GM23338 (cell line): ENCODE results near the gene L3MBTL4. TPM values are rescaled to one million over a fixed set of nuclear protein-coding genes. Genes with fewer than 3 reads are reported as not detected.
"Not testable (repeated sequence)": the region's sequence is repeated elsewhere in the genome, so short reads cannot be mapped to it uniquely, and the experiment has no call there.

Experiments
- ATAC-seq: fragments of 200-7000 bp; cut with Tn5 transposase; 3 replicates; pipeline ENCODE4 v1.9.1; 2020
- DNase-seq: peaks from one replicate; pipeline ENCODE4 v3.0.0-alpha.2; 2015; ENCODE audit warnings: low spot score
- H2AFZ ChIP-seq: fragments of 200-600 bp; sonication (generic); 2 replicates; pipeline ENCODE4 v1.8.0; 2016; ENCODE audit warnings: antibody characterized with exemption, mild to moderate bottlenecking, moderate library complexity
- H3F3A ChIP-seq: fragments of 200-600 bp; sonication (generic); replicated peaks from 2 replicates; pipeline ENCODE4 v1.8.0; 2017; ENCODE audit warnings: antibody characterized with exemption, mixed run types, low read depth
- H3K27ac ChIP-seq: fragments of 200-600 bp; sonication (generic); 2 replicates; pipeline ENCODE4 v1.6.1; 2016; ENCODE audit warnings: low read depth
- H3K27me3 ChIP-seq: fragments of 200-600 bp; sonication (generic); 2 replicates; pipeline ENCODE4 v1.8.0; 2016; ENCODE audit warnings: mild to moderate bottlenecking, mixed run types, moderate library complexity; ENCODE audit not compliant: insufficient read depth
- H3K36me3 ChIP-seq: fragments of 200-600 bp; sonication (generic); 2 replicates; pipeline ENCODE4 v1.8.0; 2016; ENCODE audit warnings: mild to moderate bottlenecking; ENCODE audit not compliant: insufficient read depth
- H3K4me1 ChIP-seq: fragments of 200-600 bp; sonication (generic); 2 replicates; pipeline ENCODE4 v1.8.0; 2016; ENCODE audit warnings: mild to moderate bottlenecking, moderate library complexity; ENCODE audit not compliant: insufficient read depth
- H3K4me2 ChIP-seq: fragments of 200-600 bp; sonication (generic); 2 replicates; pipeline ENCODE4 v1.7.1; 2017; ENCODE audit warnings: mixed run types
- H3K4me3 ChIP-seq: fragments of 200-600 bp; sonication (generic); 2 replicates; pipeline ENCODE4 v1.6.1; 2016; ENCODE audit warnings: mixed run types
- H3K79me2 ChIP-seq: fragments of 200-600 bp; sonication (generic); replicated peaks from 2 replicates; pipeline ENCODE4 v1.8.0; 2017; ENCODE audit warnings: mild to moderate bottlenecking; ENCODE audit not compliant: insufficient read depth
- H3K9me2 ChIP-seq: fragments of 200-600 bp; sonication (generic); 2 replicates; pipeline ENCODE4 v1.8.0; 2017; ENCODE audit not compliant: insufficient read depth
- H4K20me1 ChIP-seq: fragments of 200-600 bp; sonication (generic); replicated peaks from 2 replicates; pipeline ENCODE4 v1.8.0; 2017; ENCODE audit warnings: mild to moderate bottlenecking; ENCODE audit not compliant: insufficient read depth
- H3K27ac Mint-ChIP-seq: 2 replicates; pipeline ENCODE4 v1.8.0; 2020; ENCODE audit warnings: inconsistent platforms, mild to moderate bottlenecking, moderate library complexity, mixed read lengths
- H3K27me3 Mint-ChIP-seq: 3 replicates; pipeline ENCODE4 v1.8.0; 2022; ENCODE audit warnings: low read depth, mild to moderate bottlenecking, moderate library complexity, mixed read lengths, inconsistent platforms; ENCODE audit not compliant: insufficient read depth, poor library complexity
- H3K36me3 Mint-ChIP-seq: 3 replicates; pipeline ENCODE4 v1.8.0; 2021; ENCODE audit warnings: low read depth, mild to moderate bottlenecking, inconsistent platforms, moderate library complexity, mixed read lengths
- H3K4me1 Mint-ChIP-seq: 3 replicates; pipeline ENCODE4 v1.8.0; 2020; ENCODE audit warnings: mild to moderate bottlenecking, inconsistent platforms, mixed read lengths
- H3K4me3 Mint-ChIP-seq: 3 replicates; pipeline ENCODE4 v1.8.0; 2021; ENCODE audit warnings: moderate library complexity, mild to moderate bottlenecking, inconsistent platforms, mixed read lengths
- H3K9me3 Mint-ChIP-seq: 3 replicates; pipeline ENCODE4 v1.8.0; 2020; ENCODE audit warnings: moderate library complexity, mild to moderate bottlenecking, inconsistent platforms, mixed read lengths
- CREB1 ChIP-seq: fragments of 250-450 bp; sonication (Bioruptor Pico); IDR thresholded peaks from 2 replicates; pipeline ENCODE4 v1.5.0; 2020; ENCODE audit warnings: low read depth, mild to moderate bottlenecking, moderate library complexity
- EZH2 ChIP-seq: fragments of 200-600 bp; sonication (generic); IDR thresholded peaks from one replicate; pipeline ENCODE4 v1.8.0; 2017; ENCODE audit warnings: antibody characterized with exemption, mild to moderate bottlenecking, low read depth; ENCODE audit not compliant: unreplicated experiment
- EZH2phosphoT487 ChIP-seq: fragments of 200-600 bp; sonication (generic); IDR thresholded peaks from one replicate; pipeline ENCODE4 v1.8.1; 2018; ENCODE audit warnings: antibody characterized with exemption; ENCODE audit not compliant: unreplicated experiment
- JUNB ChIP-seq: IDR thresholded peaks from one replicate; pipeline ENCODE4 v1.6.1; 2016; ENCODE audit warnings: antibody characterized with exemption; ENCODE audit not compliant: unreplicated experiment
- NANOG ChIP-seq: IDR thresholded peaks from 2 replicates; pipeline ENCODE4 v1.6.1; 2016; ENCODE audit warnings: antibody characterized with exemption, borderline replicate concordance
- POLR2AphosphoS5 ChIP-seq: IDR thresholded peaks from 2 replicates; pipeline ENCODE4 v1.6.1; 2016; ENCODE audit warnings: antibody characterized with exemption, low read depth
- STAT1 ChIP-seq: IDR thresholded peaks from one replicate; pipeline ENCODE4 v1.6.1; 2016; ENCODE audit warnings: antibody characterized with exemption; ENCODE audit not compliant: unreplicated experiment
- ZNF331 ChIP-seq: fragments of 250-450 bp; sonication (Bioruptor Pico); IDR thresholded peaks from 2 replicates; pipeline ENCODE4 v1.5.0; 2020; ENCODE audit warnings: low read depth, mild to moderate bottlenecking, moderate library complexity
- polyA plus RNA-seq: library from polyadenylated mRNA; unstranded; fragments of >200 nt; fragmentation: Nextera tagmentation; extraction: Ambion mirVana; gene quantifications from 2 replicates; pipeline ENCODE4 v1.2.1, GENCODE V29; 2016
- total RNA-seq: library from RNA; depleted of rRNA; stranded (reverse); fragments of >200 nt; shearing (Covaris generic); gene quantifications from 2 replicates; pipeline ENCODE4 v1.2.3, GENCODE V29; 2014
- TF ChIP-seq, protein P1 (sequence below): IDR thresholded peaks from one replicate; pipeline ENCODE4 v1.6.1; 2018; ENCODE audit warnings: antibody characterized with exemption; ENCODE audit not compliant: unreplicated experiment
- TF ChIP-seq, protein P2 (sequence below), 2 experiments: fragments of 200-600 bp in 1 of 2; sonication (generic) in 1 of 2; conservative IDR thresholded peaks; 2 replicates each; pipeline versions ENCODE4 v1.5.1 to v1.6.1; 2016 to 2017; ENCODE audit warnings: antibody characterized with exemption in 2 of 2, low read depth in 2 of 2, mild to moderate bottlenecking in 2 of 2, moderate library complexity in 1 of 2
- TF ChIP-seq, protein P3 (sequence below): IDR thresholded peaks from 2 replicates; pipeline ENCODE4 v1.6.1; 2016; ENCODE audit warnings: antibody characterized with exemption

The L3MBTL4 gene
- total and polyA plus RNA-seq, 2 experiments from 2014 or later, result 0.48 to 2.8 TPM

DNA sequence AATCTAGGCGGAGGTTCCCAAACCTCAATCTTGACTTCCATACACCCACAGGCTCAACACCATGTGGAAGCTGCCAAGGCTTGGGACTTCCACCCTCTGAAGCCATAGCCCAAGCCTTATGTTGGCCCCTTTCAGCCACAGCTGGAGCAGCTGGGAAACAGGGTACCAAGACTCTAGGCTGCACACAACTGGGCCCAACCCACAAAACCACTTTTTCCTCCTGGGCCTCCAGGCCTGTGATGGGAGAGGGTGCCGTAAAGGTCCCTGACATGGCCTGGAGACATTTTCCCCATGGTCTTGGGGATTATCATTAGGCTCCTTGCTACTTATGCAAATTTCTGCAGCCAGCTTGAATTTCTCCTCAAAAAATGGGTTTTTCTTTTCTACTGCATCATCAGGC is 279.7 kb downstream of the L3MBTL4 start:
- not testable (repeated sequence) for H3K27me3 ChIP-seq, H4K20me1 ChIP-seq, H3K27me3 Mint-ChIP-seq, H3K4me3 Mint-ChIP-seq, ATAC-seq, H3K36me3 ChIP-seq, H3K9me2 ChIP-seq, H3F3A ChIP-seq, H3K27ac Mint-ChIP-seq, H3K4me1 Mint-ChIP-seq, H2AFZ ChIP-seq, H3K79me2 ChIP-seq, H3K4me2 ChIP-seq, DNase-seq, H3K27ac ChIP-seq, H3K4me3 ChIP-seq, H3K4me1 ChIP-seq
- peaks cover 28% of the 10 kb centered on the region for H3K9me3 Mint-ChIP-seq
- peaks cover 22% of the 10 kb centered on the region; the same call in 2 of the 3 replicates for H3K36me3 Mint-ChIP-seq

- Mint-ChIP-seq H3K27ac (no peak overlapping the region), H3K4me3 (no peak overlapping the region), H3K36me3 (peaks cover 22% of the 10 kb centered on the region; the same call in 2 of the 3 replicates), H3K4me1 (no peaks in the 10 kb centered on the region; the same call in 2 of the 3 replicates), H3K9me3 (peaks cover 28% of the 10 kb centered on the region), H3K27me3 (peaks cover 4% of the 10 kb centered on the region)
- Histone ChIP-seq H3F3A (no peaks in the 10 kb centered on the region), H4K20me1 (no peaks in the 10 kb centered on the region), H3K4me3 (no peak overlapping the region), H3K4me2 (no peak overlapping the region), H2AFZ (no peak overlapping the region), H3K27ac (no peak overlapping the region), H3K79me2 (no peaks in the 10 kb centered on the region), H3K9me2 (peaks cover 12% of the 10 kb centered on the region; the same call in 1 of the 2 replicates), H3K4me1 (no peaks in the 10 kb centered on the region), H3K27me3 (no peaks in the 10 kb centered on the region), H3K36me3 (0 out of 2 replicates have a peak, but pooled peaks cover 4% of the 10 kb centered on the region)
- ATAC-seq, result no peak
- no peak for DNase-seq
- no peak for TF ChIP-seq STAT1
These were observed 281.9 kb downstream of the L3MBTL4 start for GRCh38 chr18:6132751-6133368.

DNA sequence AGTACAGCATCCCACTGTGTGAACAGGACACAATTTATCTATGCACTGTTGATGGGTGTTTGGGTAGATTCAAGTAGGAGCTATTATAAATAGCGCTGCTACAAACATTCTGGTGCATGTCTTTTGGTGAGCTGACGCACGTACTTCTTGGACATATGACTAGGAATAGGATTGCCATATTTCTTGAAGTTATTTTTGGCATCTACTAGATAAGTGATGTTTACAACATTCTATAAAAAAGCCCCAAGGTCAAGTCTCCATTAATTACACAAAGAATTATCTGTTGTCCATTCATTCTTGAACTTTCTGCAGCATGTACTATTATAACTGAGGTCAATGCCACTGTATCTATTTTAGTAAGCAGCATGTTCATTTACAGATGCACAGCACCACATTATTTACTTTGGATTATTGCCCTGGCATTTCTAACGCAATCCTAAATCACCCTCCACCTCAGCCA is 293.9 kb downstream of the L3MBTL4 start:
- Histone ChIP-seq H3K79me2 (no peaks in the 10 kb centered on the region), H3F3A (no peaks in the 10 kb centered on the region), H4K20me1 (no peaks in the 10 kb centered on the region), H3K4me3 (no peak overlapping the region), H2AFZ (no peak overlapping the region), H3K27ac (no peak overlapping the region), H3K36me3 (no peaks in the 10 kb centered on the region), H3K4me1 (peaks cover 9% of the 10 kb centered on the region), H3K4me2 (no peak overlapping the region), H3K27me3 (no peaks in the 10 kb centered on the region), H3K9me2 (0 out of 2 replicates have a peak, but pooled peaks cover under 1% of the 10 kb centered on the region)
- ATAC-seq, result no peak
- Mint-ChIP-seq H3K27ac (no peak overlapping the region), H3K27me3 (no peaks in the 10 kb centered on the region), H3K9me3 (peaks cover 3% of the 10 kb centered on the region; the same call in 1 of the 3 replicates), H3K4me1 (peaks cover 10% of the 10 kb centered on the region; the same call in 2 of the 3 replicates), H3K36me3 (no peaks in the 10 kb centered on the region; the same call in 2 of the 3 replicates), H3K4me3 (no peak overlapping the region)
- TF ChIP-seq POLR2AphosphoS5, result no peak
- no peak for TF ChIP-seq NANOG
- TF ChIP-seq, protein P1, sequence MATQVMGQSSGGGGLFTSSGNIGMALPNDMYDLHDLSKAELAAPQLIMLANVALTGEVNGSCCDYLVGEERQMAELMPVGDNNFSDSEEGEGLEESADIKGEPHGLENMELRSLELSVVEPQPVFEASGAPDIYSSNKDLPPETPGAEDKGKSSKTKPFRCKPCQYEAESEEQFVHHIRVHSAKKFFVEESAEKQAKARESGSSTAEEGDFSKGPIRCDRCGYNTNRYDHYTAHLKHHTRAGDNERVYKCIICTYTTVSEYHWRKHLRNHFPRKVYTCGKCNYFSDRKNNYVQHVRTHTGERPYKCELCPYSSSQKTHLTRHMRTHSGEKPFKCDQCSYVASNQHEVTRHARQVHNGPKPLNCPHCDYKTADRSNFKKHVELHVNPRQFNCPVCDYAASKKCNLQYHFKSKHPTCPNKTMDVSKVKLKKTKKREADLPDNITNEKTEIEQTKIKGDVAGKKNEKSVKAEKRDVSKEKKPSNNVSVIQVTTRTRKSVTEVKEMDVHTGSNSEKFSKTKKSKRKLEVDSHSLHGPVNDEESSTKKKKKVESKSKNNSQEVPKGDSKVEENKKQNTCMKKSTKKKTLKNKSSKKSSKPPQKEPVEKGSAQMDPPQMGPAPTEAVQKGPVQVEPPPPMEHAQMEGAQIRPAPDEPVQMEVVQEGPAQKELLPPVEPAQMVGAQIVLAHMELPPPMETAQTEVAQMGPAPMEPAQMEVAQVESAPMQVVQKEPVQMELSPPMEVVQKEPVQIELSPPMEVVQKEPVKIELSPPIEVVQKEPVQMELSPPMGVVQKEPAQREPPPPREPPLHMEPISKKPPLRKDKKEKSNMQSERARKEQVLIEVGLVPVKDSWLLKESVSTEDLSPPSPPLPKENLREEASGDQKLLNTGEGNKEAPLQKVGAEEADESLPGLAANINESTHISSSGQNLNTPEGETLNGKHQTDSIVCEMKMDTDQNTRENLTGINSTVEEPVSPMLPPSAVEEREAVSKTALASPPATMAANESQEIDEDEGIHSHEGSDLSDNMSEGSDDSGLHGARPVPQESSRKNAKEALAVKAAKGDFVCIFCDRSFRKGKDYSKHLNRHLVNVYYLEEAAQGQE, result no peak
- TF ChIP-seq EZH2, result no peak
- TF ChIP-seq, protein P2, sequence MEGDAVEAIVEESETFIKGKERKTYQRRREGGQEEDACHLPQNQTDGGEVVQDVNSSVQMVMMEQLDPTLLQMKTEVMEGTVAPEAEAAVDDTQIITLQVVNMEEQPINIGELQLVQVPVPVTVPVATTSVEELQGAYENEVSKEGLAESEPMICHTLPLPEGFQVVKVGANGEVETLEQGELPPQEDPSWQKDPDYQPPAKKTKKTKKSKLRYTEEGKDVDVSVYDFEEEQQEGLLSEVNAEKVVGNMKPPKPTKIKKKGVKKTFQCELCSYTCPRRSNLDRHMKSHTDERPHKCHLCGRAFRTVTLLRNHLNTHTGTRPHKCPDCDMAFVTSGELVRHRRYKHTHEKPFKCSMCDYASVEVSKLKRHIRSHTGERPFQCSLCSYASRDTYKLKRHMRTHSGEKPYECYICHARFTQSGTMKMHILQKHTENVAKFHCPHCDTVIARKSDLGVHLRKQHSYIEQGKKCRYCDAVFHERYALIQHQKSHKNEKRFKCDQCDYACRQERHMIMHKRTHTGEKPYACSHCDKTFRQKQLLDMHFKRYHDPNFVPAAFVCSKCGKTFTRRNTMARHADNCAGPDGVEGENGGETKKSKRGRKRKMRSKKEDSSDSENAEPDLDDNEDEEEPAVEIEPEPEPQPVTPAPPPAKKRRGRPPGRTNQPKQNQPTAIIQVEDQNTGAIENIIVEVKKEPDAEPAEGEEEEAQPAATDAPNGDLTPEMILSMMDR (conservative IDR thresholded peaks at IDR 0.05; ENCODE audit: low read depth in 2 of 2), result no peak
- no peak for TF ChIP-seq JUNB
- TF ChIP-seq ZNF331 (CRISPR knock-in tag), result no peak
- TF ChIP-seq, protein P3, sequence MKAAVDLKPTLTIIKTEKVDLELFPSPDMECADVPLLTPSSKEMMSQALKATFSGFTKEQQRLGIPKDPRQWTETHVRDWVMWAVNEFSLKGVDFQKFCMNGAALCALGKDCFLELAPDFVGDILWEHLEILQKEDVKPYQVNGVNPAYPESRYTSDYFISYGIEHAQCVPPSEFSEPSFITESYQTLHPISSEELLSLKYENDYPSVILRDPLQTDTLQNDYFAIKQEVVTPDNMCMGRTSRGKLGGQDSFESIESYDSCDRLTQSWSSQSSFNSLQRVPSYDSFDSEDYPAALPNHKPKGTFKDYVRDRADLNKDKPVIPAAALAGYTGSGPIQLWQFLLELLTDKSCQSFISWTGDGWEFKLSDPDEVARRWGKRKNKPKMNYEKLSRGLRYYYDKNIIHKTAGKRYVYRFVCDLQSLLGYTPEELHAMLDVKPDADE, result no peak
- no peak for TF ChIP-seq EZH2phosphoT487
- TF ChIP-seq STAT1, result no peak
- no peak for TF ChIP-seq CREB1 (CRISPR knock-in tag)
- DNase-seq, result no peak
